ENCODE data around the gene VIP.
"Not testable (repeated sequence)": the region's sequence is repeated elsewhere in the genome, so short reads cannot be mapped to it uniquely, and the experiment has no call there.

Gene VIP

DNA sequence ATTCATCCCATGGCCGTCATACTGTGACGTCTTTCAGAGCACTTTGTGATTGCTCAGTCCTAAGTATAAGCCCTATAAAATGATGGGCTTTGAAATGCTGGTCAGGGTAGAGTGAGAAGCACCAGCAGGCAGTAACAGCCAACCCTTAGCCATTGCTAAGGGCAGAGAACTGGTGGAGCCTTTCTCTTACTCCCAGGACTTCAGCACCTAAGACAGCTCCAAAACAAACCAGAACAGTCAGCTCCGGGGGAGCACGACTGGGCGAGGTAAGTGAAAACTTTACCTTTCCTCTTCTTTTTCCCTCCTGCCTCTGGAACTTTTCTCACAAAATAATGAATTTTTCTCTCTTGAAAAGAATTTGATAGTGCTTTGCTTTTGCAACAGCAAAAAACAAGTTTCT, at the start of gene VIP:
Gene VIP, plus strand, starts transcription at position 104 of the 400 bp plus-strand sequence. CDS start 1,381 bp downstream, outside the sequence.
- no peak for DNase-seq (ENCODE audit: low read depth)

DNA sequence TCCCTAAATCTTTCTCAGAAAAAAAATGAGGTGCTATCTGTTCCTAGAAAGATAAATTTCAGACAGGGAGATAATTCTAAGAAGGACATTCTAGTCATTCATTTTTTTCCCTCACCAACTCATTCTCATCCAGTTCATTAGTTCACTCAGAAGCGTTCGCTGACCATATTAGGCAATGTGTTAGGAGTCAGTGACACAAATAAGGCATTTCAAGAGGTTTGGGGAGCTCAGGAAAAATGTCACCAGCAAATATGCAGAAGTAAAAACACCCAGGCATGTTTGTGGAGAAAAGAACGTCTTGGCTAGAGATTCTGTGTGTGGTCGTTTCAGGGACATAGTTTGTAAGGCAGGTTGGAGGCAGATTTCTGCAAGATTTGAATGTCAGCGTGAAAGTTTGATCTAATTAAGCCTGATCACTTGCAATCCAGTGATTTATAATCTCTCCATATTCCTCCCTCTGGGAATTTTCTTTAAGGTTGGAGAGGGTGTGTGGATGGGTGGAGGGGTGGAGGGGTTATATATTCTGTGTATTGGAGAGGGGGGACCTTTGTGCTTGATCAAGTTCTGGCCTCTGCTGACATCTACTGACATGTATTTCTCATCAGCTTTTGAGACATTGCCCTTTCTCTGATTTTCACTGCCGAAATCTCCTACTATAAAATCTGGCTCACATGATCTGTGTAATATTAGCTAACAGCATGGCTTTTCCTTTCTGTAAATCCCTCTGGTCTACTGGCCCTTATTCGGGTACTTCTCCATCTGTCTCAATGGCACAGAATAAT, 49.3 kb upstream of the VIP start:
- no peak for DNase-seq (ENCODE audit: low read depth)

GRCh38 chr6:152701863-152702401, 48.7 kb upstream of the VIP start:
- no peak for DNase-seq (ENCODE audit: low read depth)

DNA sequence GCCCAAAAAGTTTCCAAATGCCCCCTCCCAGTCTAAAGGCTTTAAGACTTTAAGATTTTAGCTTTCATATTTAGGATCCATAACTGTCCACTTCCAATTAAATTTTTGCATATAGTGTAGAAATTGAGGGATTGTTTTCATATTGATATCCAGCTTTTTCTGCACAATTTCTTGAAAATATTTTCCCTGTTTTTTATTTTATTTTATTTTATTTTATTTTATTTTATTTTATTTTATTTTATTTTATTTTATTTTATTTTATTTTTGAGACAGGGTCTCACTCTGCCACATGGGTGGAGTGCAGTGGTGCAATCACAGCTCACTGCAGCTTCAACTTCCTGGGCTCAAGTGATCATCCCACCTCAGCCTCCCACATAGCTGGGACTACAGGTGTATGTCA, 46.8 kb upstream of the VIP start:
- DNase-seq (ENCODE audit: low read depth) = not testable (repeated sequence)

- no peak for DNase-seq (ENCODE audit: low read depth)
Observed at GRCh38 chr6:152705327-152705726, 45.3 kb upstream of the VIP start.

- no peak for DNase-seq (ENCODE audit: low read depth)
Observed at GRCh38 chr6:152716322-152716721, 34.3 kb upstream of the VIP start.

DNA sequence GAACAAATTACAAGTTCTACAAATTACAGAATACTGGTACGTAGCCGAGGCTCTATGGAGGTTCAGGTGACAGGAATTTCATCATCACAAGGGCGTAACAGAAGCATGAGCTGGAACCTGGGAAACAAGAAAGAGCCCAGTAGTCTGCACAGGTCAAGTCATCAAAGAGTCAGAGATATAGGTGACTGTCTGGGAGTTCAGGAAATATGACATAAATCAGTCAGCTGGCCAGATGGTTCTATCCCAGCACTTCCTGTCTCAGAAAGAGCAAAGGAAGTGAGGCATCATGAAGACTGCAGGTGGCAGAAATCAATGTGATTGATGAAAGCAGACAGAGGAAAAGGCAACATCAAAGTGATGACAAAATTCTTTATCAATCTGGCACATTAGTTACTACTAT, 29.6 kb upstream of the VIP start:
- DNase-seq (ENCODE audit: low read depth) = no peak

DNA sequence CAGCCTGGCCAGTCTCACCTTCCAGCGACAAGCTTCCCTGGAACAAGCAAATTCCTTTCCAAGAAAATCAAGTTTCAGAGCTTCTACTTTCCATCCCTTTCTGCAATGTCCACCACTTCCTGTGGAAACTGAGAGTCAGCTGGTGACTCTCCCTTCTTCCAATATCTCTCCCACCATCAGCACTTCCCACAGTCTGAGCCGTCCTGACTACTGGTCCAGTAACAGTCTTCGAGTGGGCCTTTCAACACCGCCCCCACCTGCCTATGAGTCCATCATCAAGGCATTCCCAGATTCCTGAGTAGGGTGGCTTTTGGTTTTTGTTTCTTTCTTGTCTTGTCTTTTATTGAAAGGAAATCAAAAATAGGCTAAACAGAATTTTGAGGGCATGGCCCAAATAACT, 28.6 kb upstream of the VIP start:
- no peak for DNase-seq (ENCODE audit: low read depth)

DNA sequence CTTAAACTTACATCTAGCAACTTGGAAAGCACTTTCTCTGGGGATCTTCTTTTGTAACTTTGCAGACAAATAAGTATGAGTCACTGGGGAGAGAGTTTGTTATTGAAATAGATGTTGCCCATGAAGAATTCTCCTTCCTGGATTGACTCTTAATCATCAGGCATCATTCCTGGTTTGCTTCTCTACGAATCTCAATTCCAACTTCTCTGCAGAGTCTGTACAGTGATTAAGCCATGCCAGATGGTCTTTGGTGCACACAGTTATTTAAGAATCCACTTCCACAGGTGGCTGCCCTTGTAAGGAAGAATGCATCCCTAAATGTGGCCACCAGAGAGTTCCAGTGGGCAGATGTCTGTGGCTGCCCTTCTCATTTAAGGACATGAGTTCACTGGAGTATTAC, 27.2 kb upstream of the VIP start:
- DNase-seq (ENCODE audit: low read depth) = no peak

DNA sequence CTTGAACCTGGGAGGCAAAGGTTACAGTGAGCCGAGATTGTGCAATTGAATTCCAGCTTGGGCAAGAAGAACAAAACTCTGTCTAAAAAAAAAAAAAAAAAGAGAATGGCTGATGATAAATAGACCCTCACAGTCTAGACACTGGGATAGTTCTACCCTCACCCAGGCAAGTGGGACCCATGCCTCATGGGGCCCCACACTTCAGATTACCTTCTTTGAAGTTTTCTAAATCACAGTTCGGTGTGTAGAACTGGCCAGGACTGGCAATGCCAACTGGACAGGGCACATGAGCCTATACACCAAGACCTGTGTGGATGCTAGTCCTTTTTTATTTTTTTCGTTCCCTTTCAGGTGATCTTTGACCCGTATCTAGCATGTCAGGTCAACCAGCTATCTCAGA, 24.3 kb upstream of the VIP start:
- DNase-seq (ENCODE audit: low read depth) = no peak

DNA sequence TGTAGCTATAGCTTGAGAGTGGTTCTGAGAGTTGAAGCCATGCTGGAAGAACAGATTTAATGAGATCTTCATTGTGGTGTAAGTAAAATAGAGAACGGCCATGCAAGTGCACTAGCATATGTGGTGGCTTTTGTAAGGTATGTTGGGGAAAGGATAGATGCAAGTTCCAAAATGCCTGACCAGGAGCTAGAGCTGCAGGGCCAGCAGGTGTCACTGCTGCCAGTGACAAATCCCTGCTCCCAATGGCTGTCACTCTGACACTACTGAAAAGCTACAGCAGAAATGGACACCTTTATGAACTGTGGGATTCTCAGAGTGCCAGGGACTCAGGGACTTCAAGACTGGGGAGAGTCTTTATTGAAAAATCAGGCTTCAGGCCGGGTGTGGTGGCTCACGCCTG, 23.1 kb upstream of the VIP start:
- DNase-seq (ENCODE audit: low read depth) = no peak

DNA sequence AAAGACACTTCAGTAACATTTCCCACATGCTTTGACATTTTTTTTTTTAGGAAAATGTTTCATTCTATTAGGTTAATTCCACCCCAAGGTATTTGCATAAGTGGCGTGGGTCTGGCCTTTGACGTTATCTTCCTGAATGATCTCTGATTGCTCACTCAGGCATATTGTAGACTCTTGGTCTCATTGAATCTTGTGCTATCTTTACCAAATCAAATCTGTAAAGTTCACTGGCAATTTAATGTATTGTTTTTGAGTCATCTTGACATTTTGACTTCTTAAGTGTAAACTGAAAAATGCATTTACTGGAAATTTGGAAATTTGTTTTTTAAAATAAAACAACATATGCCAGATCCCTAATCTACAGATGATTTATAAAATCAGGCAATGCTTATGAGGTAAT, 16.0 kb upstream of the VIP start:
- no peak for DNase-seq (ENCODE audit: low read depth)

DNA sequence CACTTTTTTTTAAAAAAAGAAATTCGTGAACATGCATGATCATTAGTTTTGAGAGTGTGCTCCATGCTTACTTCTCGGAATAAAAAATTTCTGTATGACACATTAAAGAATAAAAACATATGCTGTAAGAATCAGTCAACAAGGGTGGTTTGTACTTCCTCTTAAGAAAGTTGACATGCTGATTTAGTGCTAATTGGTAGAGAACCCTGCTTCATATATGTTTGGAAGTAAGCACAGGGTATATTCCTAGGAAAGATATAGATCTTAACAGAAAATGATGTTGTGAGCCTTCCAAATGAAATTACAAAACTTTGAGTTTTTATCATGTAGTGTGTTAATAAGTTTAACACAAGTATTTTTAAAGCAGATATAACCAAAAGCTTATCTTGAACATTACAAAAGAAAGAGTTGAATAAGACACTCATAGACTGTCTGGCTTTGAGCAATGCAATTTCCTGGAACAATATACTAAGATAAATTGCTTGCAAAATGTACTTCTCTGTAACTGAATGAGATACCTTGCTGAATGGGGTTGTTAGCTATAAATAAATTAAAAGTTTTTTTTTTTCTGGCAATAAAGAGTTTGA, 13.8 kb upstream of the VIP start:
- DNase-seq (ENCODE audit: low read depth) = no peak

DNA sequence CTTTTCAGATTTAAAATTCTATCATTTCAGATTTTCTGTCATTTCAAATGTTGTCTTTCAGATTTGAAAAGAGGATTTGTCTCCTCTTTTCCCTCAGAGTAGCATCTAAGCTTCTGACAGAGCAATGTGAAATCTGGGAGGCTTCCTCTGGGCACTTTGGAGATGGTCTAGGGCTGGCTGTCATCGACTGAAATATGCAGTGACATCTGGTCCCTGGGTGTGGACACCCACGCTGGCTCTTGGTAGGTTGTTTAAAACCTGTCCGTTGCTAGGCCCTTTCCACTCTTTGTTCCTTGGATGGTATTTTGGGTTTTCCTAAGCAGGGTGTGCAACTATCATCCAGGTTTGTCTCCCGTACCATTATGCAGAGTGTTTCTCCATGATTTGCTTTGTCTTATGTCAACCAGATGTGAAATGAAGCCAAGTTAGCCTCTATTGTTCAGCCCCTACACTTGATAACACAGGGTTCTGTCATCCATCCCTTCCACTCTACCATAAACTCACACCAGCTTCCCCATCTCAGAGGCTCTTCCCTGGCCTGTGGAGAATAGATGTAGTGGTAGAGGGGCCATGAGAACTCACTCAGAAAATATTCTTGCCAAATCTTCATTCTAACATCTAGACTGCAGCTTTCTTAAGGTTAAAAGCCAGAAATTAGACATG, 5.0 kb upstream of the VIP start:
- DNase-seq (ENCODE audit: low read depth) = no peak

- no peak for DNase-seq (ENCODE audit: low read depth)
Observed at GRCh38 chr6:152746172-152746553, 4.4 kb upstream of the VIP start.

DNA sequence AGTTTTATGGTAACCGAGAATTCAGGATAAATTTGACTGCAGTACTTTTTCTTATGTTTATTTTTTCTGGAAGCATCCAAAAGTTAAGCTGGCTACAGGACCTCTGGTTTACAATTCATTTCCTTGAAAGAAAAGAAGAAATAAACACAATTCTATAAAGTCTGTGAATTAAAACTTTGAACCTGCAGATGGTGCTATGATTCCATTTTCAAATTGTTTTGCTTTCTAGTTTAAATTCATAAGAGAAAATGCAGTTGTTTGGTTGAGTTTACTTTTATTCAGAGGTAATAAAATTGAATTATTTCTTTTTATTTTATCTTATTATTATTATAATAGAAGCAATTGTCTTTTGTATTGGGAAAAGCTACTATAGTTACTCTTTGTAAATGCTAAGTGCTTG, 1.8 kb upstream of the VIP start:
- DNase-seq (ENCODE audit: low read depth) = no peak

- no peak for DNase-seq (ENCODE audit: low read depth)
Observed at GRCh38 chr6:152749336-152749735, 1.3 kb upstream of the VIP start.

GRCh38 chr6:152765331-152765730, 14.7 kb downstream of the VIP start:
- no peak for DNase-seq (ENCODE audit: low read depth)

- DNase-seq (ENCODE audit: low read depth) = no peak
Observed at GRCh38 chr6:152769159-152769558, 18.6 kb downstream of the VIP start.

DNA sequence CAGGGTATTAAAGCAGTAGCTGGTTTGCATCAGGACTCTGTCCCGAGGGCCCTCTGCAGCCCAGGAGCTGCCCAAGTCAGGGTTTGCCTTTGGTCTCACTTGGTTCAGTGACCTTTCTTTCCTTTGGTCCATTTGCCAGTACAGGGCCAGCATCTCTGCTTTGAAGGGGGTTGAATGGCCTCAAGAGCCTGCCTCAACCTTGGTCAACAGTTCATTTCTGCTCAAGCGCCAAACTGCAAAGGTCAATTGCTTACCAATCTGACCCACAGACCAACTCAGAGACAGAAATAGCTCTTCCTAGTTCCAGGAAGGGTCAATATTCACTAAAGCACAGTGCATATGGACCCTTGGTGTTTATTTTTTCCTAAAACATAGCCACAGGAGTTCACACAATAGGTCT, 19.4 kb downstream of the VIP start:
- no peak for DNase-seq (ENCODE audit: low read depth)

DNA sequence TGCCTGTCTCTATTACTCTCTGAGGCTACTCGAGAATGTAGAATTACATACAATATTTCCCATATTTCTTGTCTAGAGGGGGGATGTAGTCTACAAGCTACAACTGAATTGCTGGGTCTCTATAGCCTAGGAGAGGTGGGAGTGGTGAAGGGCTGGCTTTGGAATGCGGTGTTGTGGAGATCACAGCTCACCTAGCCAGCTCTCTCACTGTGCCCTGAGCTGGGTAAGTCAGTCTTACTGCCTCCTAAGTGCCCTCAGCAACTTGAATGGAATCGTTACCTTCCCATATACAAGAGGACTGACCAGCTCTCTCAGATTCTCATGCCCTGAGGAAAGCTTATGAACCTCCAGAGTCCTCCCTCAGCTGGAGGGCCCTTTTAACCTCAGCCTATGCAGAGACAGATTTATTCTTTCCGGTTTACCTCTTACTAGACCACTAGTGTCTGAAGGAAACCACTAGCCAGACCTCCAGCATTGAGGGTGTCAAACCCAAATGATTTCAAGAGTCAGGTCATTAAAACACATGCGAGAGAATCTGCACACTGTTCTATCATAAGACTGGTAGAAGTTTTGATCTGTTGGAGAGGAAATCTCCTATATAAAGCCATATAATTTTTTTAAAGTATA, 20.6 kb downstream of the VIP start:
- DNase-seq (ENCODE audit: low read depth) = no peak

DNA sequence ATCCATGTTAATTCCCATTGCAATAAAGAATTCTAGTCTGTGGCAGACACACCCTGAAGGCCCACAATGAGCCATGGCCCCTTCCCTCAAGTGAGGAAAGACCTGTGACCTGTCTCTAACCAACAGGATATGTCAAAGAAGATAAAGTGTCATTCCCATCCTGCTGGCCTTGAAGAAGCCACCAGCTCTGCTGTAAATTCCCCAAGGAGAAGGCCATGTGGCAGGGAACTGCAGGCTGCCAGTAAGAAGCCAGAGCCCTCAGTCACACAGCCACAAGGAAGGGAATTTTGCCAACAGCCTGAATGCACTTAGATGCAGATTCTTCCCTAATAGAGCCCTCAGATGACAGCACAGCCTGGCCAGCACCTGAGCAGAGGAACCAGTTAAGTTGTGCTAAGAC, 24.8 kb downstream of the VIP start:
- DNase-seq (ENCODE audit: low read depth) = no peak

GRCh38 chr6:152776833-152777232, 26.2 kb downstream of the VIP start:
- DNase-seq (ENCODE audit: low read depth) = no peak

All from stimulated activated CD8-positive, alpha-beta memory T cell treated with anti-CD3 and anti-CD28 coated beads, Interleukin-7, amount 100 ng/mL, for 24 hours (primary cell).